Measurements from ENCODE around the gene TMTC1.

Gene TMTC1

GRCh38 chr12:29711381-29711780, 72.4 kb downstream of the TMTC1 start:
- DNase-seq (ENCODE audit: low spot score) = no peak

DNA sequence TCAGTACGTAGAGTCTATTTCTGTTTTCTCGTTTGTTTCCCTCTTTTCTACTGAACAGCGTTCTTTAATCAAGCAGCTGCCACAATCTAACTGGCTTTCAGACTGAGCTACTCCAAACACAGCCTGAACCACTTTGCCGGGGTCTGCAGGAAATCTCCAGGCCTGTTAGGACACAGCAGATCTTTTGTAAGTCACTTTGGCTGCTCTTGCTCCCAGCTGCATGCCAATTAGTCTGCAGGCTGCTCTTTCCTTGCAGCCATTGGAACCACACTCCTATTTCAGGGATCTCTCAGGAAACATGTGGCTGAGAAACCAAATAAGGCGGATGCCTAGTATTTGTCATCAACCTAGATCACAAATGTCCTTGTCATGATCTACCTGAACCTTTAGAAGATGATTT, 73.6 kb downstream of the TMTC1 start:
- peak; percentile 96 for DNase-seq (ENCODE audit: low spot score)

GRCh38 chr12:29709496-29710040, 74.2 kb downstream of the TMTC1 start:
- no peak for DNase-seq (ENCODE audit: low spot score)

DNA sequence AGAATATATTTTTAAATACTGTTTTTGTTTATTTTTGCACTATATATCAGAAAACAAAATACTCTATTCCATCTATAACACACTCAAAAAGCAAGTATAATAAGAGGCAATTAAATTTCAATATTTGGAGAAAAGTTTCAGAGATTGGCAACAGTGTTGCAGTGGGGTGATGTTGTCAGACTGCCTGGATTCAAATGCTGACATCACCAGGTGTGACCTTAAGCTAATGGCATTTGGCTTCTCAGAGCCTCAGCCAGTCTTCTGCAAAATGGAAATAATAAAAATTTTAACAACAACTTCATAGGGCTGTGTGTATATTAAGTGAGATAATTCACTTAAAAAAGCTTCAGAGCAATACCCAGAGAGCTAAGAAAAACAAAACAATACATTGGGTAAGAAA, 74.7 kb downstream of the TMTC1 start:
- DNase-seq (ENCODE audit: low spot score) = no peak

DNA sequence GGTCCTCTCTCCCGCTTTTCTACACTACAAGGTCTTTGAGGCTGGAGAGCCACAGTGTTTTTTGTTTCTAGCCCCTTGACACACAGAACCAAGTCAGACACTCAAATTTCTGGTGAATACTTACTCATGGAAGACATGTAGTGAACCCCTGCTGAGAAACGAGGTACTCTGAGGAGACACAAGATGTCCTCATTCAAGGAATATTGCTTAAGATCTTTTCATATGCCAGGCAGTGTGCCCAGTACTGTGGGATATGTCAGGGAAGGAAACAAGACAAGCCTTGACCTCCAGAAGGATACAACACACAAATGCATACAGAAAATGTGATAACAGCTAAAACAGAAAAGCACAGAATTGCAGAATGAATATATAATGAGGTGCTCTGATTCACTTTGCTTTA, 75.9 kb downstream of the TMTC1 start:
- DNase-seq (ENCODE audit: low spot score) = no peak

- DNase-seq (ENCODE audit: low spot score) = no peak
Measured at GRCh38 chr12:29706311-29706710, 77.4 kb downstream of the TMTC1 start.

DNA sequence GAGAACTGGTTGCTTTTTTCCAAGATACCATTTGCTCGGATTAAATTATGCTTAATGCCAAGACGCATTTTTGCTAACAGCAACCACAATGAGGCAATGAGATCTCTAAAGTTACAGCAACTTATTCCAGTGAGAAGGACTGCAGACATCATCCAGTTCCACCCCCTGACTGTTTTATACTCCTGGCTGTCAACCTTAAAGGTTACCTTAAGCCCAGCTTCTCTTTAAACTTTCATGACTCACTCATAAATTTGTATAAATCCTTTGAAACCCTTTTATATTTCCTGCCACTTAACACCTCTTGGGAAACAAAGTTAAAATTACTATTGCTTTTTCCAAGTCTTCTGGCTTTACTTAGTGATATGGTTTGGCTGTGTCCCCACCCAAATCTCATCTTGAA, 80.2 kb downstream of the TMTC1 start:
- DNase-seq (ENCODE audit: low spot score) = no peak

DNA sequence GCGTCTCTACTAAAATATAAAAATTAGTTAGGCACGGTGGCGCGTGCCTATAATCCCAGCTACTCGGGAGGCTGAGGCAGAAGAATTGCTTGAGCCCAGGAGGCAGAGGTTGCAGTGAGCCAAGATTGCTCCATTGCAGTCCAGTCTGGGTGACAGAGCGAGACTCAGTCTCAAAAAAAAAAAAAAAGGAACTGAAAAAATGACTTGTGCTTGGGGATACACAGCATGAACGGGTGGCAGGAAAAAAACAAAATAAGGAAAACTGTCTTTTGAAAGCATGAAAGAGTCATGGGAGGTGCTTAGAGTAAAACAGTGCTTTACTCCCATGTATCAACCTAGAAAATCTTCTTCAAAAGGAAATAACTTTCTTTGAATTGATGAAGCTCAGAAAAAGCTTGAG, 80.8 kb downstream of the TMTC1 start:
- no peak for DNase-seq (ENCODE audit: low spot score)

DNA sequence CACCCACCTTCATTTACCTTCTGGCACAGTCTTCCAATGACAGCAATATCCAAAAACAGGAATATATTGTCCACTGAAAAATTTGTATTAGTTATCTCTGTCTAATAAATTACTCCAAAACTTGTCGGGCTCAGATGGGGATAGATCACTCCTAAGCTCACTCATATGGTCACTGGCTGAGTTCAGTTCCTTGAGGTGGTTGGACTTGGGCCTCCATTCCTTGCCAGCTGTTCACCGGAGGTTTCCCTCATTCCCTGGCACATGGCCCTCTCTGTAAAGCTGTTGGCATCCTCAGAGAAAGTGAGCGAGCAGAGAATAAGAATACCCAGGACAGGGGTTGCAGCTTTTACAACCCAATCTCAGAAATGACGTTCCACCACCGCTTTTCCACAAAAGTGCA, 81.5 kb downstream of the TMTC1 start:
- no peak for DNase-seq (ENCODE audit: low spot score)

DNA sequence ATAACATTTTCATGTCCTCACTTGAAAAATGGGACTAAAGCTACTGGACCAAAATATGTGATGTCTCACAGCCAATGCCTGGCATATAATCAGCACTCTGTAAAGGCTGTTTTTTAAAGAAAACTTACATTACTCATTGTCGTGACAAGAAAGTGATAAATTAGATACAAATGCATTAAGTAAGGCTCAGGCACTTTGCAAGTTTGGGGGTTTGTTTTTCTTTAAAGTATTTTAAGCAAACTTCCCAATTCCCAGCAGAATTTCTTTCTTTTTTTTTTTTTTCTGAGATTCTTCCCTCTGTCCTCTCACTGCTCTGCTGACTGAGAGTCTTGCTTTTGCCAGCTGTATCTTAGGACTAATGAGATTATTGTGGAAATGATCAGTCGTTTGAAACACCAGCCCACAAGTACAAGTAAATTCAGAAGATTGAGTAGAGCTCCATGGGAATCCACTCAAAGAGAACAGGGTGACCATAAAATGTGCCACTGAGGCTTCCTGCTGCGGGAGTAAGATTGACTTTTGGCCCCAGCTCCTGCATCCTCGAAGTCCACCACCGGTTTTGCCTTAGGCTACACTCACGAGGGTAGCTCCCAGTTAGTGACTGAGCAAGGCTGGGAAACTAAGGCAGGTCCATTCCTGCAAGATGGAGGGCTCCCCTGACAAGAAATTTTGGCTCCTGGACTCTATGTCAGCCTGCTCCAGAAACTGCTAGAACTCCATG, 82.8 kb downstream of the TMTC1 start:
- DNase-seq (ENCODE audit: low spot score) = no peak

- no peak for DNase-seq (ENCODE audit: low spot score)
Measured at GRCh38 chr12:29698756-29699155, 85.0 kb downstream of the TMTC1 start.

DNA sequence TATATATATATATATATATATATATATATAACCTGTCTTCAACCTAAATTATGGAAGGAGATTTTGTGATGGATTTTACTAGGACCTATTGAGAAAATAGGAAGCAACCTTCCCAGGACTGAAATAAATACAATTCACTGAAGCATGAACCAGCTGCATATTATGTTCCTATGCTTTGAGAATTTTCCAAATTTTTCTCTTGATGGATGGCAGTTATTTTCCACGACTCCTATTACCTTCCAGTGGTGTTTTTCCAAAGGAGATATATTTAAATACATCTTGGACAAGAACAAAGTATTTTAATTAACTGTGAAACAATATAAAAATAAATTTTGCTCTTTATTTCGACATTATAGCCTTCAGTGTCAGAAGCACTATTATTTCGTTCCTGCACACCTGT, 87.9 kb downstream of the TMTC1 start:
- no peak for DNase-seq (ENCODE audit: low spot score)

DNA sequence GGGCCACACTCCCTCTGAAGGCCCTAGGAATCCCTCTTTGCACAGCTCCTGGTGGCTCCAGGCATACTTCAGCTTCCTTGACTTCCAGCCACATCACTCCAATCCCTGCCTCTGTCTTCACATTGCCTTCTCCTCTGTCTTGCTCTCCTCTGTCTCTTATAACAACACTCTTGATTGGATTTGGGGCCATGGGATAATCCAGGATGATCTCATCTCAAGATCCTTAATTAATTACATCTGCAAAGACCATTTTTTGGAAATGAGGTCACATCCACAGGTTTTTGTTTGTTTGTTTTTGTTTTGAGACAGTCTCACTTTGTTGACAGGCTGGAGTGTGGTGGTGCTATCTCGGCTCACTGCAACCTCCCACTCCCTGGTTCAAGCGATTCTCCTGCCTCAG, 88.7 kb downstream of the TMTC1 start:
- no peak for DNase-seq (ENCODE audit: low spot score)

DNA sequence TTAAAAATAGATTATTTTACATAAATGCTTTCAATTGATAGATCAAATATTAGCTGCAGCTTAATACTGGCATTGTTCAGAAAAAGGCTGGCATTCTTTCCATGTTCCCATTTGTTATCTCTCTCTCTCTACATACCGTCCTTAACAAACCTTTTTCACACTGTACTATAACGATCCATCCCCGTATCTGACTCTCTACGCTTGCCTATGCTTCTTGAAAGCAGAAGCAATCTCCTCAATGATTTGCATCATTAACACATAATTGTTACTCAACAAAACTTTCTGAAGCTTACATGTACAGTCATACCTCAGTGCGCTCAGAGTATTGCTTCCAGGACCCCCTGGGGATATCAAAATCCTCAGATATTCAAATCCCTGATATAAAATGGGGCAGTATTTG, 89.7 kb downstream of the TMTC1 start:
- DNase-seq (ENCODE audit: low spot score) = no peak

DNA sequence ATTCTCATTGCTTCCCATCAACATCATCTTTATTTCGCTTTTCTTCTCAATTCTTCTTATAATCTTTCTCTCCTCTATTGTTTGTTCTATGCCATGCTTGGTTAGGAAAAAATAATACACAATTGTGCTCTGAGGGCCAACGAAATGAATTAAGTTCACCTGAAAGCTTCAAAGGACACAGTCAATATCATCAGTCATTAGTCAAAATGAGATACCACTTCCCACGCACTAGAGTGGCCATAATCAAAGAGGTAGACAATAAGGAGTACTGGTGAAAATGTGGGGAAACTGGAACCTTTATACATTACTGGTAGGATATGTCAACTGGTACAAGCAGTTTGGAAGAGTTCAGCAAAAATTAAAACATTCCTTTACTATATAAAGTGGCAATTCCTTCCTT, 91.5 kb downstream of the TMTC1 start:
- DNase-seq (ENCODE audit: low spot score) = no peak

DNA sequence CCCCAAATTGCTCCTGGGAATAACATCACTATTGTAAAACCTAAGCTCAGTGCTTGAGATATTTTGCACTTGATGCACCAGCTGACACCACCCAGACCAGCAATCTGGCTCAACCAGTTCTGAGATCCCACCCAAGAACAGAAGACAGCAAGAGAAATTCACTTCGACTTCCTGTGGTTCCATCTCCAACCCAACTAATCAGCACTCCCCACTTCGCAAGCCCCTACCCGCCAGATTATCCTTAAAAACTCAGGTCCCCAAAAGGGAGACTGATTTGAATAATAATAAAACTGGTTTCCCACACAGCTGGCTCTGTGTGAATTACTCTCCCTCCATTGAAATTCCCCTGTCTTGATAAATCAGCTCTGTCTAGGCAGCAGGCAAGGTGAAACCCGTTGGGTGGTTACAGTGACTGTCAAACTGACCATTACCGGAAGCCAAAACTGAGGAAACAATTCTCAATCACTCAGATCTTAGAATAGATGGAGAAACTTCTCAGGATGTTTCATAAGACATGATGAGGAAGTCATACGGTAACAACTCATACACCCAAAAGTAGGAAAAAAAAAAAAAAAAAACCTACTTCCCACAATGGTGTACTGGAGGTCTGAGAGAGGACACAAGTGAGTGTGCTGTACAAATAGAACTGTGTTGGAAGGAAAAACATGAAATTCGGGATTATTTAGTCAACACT, 92.4 kb downstream of the TMTC1 start:
- no peak for DNase-seq (ENCODE audit: low spot score)

DNA sequence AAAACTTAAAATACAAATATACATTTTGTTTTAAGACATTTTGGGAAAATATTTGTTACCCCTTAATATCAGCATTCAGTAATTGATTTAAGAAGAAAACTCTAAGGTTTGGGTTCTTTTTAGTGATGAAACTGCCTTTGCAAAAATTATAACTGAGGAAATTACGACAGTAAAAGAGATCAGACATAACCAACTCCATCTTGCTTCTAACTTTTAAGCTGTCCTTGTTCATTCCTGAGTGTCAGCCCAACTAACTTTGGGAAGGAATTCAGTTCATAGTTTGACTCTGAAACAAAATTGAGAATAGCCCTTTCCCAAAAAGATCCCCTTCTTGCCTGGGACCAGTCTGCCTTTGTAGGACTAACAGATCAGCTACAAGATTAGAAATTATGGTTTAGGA, 93.0 kb downstream of the TMTC1 start:
- no peak for DNase-seq (ENCODE audit: low spot score)

- no peak for DNase-seq (ENCODE audit: low spot score)
Measured at GRCh38 chr12:29688914-29689313, 94.8 kb downstream of the TMTC1 start.

DNA sequence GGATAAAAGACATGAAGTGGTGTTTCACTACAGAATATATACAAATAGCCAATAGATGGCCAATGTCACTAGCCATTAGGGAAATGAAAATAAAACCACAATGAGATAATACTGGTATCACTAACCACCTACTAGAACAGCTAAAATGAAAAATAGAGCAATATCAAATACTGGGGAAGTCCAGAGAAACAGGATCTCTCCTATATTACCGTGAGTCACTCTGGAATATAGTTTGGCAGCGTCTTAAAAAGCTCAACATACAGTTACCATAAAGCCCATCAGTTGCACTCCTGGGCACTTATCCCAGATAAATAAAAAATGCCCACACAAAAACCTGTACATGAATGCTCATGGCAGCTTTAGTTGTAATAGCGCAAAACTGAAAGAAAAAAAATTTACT, 101.7 kb downstream of the TMTC1 start:
- DNase-seq (ENCODE audit: low spot score) = no peak

DNA sequence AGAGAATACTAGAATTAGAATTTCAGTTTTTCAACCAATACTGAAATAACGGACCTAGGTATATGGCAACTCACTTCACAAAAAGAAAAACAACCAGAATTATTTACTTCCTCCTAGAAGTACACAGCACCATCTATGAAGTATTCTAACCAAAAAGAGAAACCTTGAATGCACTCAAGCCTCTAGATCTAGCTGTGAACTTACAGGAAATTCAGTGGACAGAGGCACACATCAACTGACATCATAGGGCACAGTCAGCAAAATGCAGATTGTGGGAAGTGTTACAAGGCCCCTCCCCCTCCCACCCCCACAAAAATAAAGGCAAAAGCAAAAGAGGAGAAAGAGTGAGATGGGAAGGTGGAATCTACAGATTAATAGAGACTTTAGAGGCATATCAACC, 102.4 kb downstream of the TMTC1 start:
- no peak for DNase-seq (ENCODE audit: low spot score)

GRCh38 chr12:29676676-29677075, 107.1 kb downstream of the TMTC1 start:
- DNase-seq (ENCODE audit: low spot score) = peak; percentile 50

GRCh38 chr12:29674463-29674862, 109.3 kb downstream of the TMTC1 start:
- no peak for DNase-seq (ENCODE audit: low spot score)

GRCh38 chr12:29673346-29673745, 110.4 kb downstream of the TMTC1 start:
- DNase-seq (ENCODE audit: low spot score) = no peak

Measured in SK-N-DZ (cell line).